ENCODE data around the gene MGAT3.
"Not testable (repeated sequence)": the region's sequence is repeated elsewhere in the genome, so short reads cannot be mapped to it uniquely, and the experiment has no call there.

MGAT3 gene, protein sequence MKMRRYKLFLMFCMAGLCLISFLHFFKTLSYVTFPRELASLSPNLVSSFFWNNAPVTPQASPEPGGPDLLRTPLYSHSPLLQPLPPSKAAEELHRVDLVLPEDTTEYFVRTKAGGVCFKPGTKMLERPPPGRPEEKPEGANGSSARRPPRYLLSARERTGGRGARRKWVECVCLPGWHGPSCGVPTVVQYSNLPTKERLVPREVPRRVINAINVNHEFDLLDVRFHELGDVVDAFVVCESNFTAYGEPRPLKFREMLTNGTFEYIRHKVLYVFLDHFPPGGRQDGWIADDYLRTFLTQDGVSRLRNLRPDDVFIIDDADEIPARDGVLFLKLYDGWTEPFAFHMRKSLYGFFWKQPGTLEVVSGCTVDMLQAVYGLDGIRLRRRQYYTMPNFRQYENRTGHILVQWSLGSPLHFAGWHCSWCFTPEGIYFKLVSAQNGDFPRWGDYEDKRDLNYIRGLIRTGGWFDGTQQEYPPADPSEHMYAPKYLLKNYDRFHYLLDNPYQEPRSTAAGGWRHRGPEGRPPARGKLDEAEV

GRCh38 chr22:39456522-39457197 lies at the start of gene MGAT3:
Gene MGAT3, plus strand, starts transcription at chr22:39457012. Its CDS starts 30,336 bp downstream, at chr22:39487348.
- no peak within 1 kb of the TSS for H3K4me3 ChIP-seq (ENCODE audit: low read length)
- TF ChIP-seq, protein P1, sequence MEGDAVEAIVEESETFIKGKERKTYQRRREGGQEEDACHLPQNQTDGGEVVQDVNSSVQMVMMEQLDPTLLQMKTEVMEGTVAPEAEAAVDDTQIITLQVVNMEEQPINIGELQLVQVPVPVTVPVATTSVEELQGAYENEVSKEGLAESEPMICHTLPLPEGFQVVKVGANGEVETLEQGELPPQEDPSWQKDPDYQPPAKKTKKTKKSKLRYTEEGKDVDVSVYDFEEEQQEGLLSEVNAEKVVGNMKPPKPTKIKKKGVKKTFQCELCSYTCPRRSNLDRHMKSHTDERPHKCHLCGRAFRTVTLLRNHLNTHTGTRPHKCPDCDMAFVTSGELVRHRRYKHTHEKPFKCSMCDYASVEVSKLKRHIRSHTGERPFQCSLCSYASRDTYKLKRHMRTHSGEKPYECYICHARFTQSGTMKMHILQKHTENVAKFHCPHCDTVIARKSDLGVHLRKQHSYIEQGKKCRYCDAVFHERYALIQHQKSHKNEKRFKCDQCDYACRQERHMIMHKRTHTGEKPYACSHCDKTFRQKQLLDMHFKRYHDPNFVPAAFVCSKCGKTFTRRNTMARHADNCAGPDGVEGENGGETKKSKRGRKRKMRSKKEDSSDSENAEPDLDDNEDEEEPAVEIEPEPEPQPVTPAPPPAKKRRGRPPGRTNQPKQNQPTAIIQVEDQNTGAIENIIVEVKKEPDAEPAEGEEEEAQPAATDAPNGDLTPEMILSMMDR (IDR thresholded peaks at IDR 0.05; ENCODE audit: insufficient read depth, low read depth, low read length, missing control alignments) = no peak
- no peak for DNase-seq (ENCODE audit: low read depth)

DNA sequence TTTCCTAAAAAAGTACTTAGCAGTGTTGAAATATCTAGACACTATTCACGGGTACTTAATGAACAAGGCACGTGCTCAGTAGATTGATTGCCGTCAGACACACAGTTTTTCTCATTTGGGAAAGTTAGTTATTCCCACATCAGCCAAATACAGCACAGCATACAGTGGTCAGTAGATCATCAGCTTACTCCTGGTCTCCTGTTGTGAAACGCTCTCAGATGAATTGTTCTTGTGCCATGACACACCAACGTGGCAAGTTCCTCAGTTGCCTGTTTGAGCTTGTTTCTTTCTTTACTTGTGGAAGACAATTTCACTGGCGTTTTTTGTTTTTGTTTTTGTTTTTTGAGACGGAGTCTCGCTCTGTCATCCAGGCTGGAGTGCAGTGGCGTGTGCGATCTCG lies 48.6 kb upstream of the MGAT3 start:
- TF ChIP-seq, protein P1 (IDR thresholded peaks at IDR 0.05; ENCODE audit: insufficient read depth, low read depth, low read length, missing control alignments) = no peak
- H3K4me3 ChIP-seq (ENCODE audit: low read length) = no peak overlapping the region
- peak; percentile 90 for DNase-seq (ENCODE audit: low read depth)

GRCh38 chr22:39408807-39409206 lies 48.0 kb upstream of the MGAT3 start:
- no peak overlapping the region for H3K4me3 ChIP-seq (ENCODE audit: low read length)
- TF ChIP-seq, protein P1 (IDR thresholded peaks at IDR 0.05; ENCODE audit: insufficient read depth, low read depth, low read length, missing control alignments) = no peak
- DNase-seq (ENCODE audit: low read depth) = peak; percentile 56

GRCh38 chr22:39409516-39410029 lies 47.2 kb upstream of the MGAT3 start:
- TF ChIP-seq, protein P1 (IDR thresholded peaks at IDR 0.05; ENCODE audit: insufficient read depth, low read depth, low read length, missing control alignments) = no peak
- no peak for DNase-seq (ENCODE audit: low read depth)

GRCh38 chr22:39410264-39410663 lies 46.5 kb upstream of the MGAT3 start:
- TF ChIP-seq, protein P1 (IDR thresholded peaks at IDR 0.05; ENCODE audit: insufficient read depth, low read depth, low read length, missing control alignments) = no peak
- no peak for DNase-seq (ENCODE audit: low read depth)
- H3K4me3 ChIP-seq (ENCODE audit: low read length) = no peak overlapping the region

More at GRCh38 chr22:39409516-39410029, 47.2 kb upstream of the MGAT3 start:
- no peak overlapping the region for H3K4me3 ChIP-seq (ENCODE audit: low read length)

DNA sequence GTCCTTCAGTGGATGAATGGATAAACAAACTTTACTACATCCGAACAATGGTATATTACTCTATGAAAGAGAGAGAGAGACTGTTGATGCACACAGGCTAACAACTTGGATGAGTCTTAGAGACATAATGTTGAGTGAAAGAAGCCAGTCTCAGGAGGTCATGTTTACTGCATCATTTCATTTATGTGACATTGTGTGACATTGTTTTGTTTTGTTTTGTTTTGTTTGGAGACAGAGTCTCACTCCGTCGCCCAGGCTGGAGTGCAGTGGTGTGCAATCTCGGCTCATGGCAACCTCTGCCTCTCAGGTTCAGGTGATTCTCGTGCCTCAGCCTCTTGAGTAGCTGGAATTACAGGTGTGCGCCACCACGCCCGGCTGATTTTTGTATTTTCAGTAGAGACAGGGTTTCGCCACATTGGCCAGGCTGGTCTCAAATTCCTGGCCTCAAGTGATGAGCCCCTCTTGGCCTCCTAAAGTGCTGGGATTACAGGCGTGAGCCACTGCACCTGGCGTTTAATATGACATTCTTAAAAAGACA lies 44.9 kb upstream of the MGAT3 start:
- not testable (repeated sequence) for H3K4me3 ChIP-seq (ENCODE audit: low read length); DNase-seq (ENCODE audit: low read depth)

GRCh38 chr22:39413204-39413603 lies 43.6 kb upstream of the MGAT3 start:
- not testable (repeated sequence) for H3K4me3 ChIP-seq (ENCODE audit: low read length)

More at GRCh38 chr22:39413204-39413603, 43.6 kb upstream of the MGAT3 start:
- DNase-seq (ENCODE audit: low read depth) = not testable (repeated sequence)
